NCI-H128 (cell line): ENCODE data around the gene KCNK18.

Experiments
- DNase-seq: peaks from one replicate; lab custom pipeline; 2025; ENCODE audit not compliant: unreplicated experiment; lab: John Stamatoyannopoulos, UW

Gene KCNK18

GRCh38 chr10:117250411-117250810 is 53.1 kb downstream of the KCNK18 start:
- DNase-seq: no peak

- DNase-seq: no peak
Observed at GRCh38 chr10:117253908-117254307, 56.6 kb downstream of the KCNK18 start.

GRCh38 chr10:117254338-117254737 is 57.0 kb downstream of the KCNK18 start:
- DNase-seq: no peak

- DNase-seq: no peak
Observed at GRCh38 chr10:117254774-117255735, 57.8 kb downstream of the KCNK18 start.

- DNase-seq: no peak
Observed at GRCh38 chr10:117255835-117256460, 58.7 kb downstream of the KCNK18 start.

- no peak for DNase-seq
Observed at GRCh38 chr10:117256910-117257309, 59.6 kb downstream of the KCNK18 start.

GRCh38 chr10:117257721-117258120 is 60.4 kb downstream of the KCNK18 start:
- DNase-seq: no peak

- DNase-seq: no peak
Observed at GRCh38 chr10:117259279-117259678, 62.0 kb downstream of the KCNK18 start.
